GM12878 (cell line): ENCODE results near the gene SECISBP2.

ENCODE experiments used
- CBX5 ChIP-seq: sonication (generic); IDR thresholded peaks from 2 replicates; pipeline ENCODE4 v1.6.1; 2016; ENCODE audit warnings: low read depth, moderate library complexity, mild to moderate bottlenecking, inconsistent platforms
- EP300 ChIP-seq, 2 experiments: fragments of 150-350 bp in 1 of 2; IDR thresholded peaks; 2 replicates each; pipeline ENCODE4 v1.6.1; 2011 to 2012; ENCODE audit warnings: low read depth in 2 of 2, low read length in 2 of 2, borderline replicate concordance in 1 of 2, improper control_type of control experiment in 1 of 2, inconsistent platforms in 1 of 2; ENCODE audit not compliant: control insufficient read depth in 1 of 2
- EZH2 ChIP-seq: IDR thresholded peaks from 2 replicates; pipeline ENCODE4 v1.6.1; 2012; ENCODE audit warnings: low read depth, mild to moderate bottlenecking, control low read depth, inconsistent platforms, low read length, borderline replicate concordance; ENCODE audit not compliant: control insufficient read depth
- FOXK2 ChIP-seq: fragments of 450-650 bp; IDR thresholded peaks from 2 replicates; pipeline ENCODE4 v1.6.1; 2017; ENCODE audit warnings: mild to moderate bottlenecking, moderate library complexity
- FOXM1 ChIP-seq: IDR thresholded peaks from 2 replicates; pipeline ENCODE4 v1.6.1; 2012; ENCODE audit warnings: low read depth, mild to moderate bottlenecking, inconsistent platforms, low read length, moderate library complexity
- NFXL1 ChIP-seq: fragments of 450-650 bp; IDR thresholded peaks from 2 replicates; pipeline ENCODE4 v1.6.1; 2017; ENCODE audit warnings: antibody characterized with exemption, mild to moderate bottlenecking, borderline replicate concordance
- POLR2A ChIP-seq: IDR thresholded peaks from 2 replicates; pipeline ENCODE4 v1.6.1; 2011; ENCODE audit warnings: low read depth, mild to moderate bottlenecking, low read length
- TCF3 ChIP-seq: IDR thresholded peaks from 2 replicates; pipeline ENCODE4 v1.6.1; 2012; ENCODE audit warnings: low read depth, mild to moderate bottlenecking, low read length, borderline replicate concordance; ENCODE audit not compliant: insufficient read depth
- TF ChIP-seq, protein P1 (sequence below): fragments of 450-650 bp; IDR thresholded peaks from 2 replicates; pipeline ENCODE4 v1.6.1; 2014; ENCODE audit warnings: mild to moderate bottlenecking

DNA sequence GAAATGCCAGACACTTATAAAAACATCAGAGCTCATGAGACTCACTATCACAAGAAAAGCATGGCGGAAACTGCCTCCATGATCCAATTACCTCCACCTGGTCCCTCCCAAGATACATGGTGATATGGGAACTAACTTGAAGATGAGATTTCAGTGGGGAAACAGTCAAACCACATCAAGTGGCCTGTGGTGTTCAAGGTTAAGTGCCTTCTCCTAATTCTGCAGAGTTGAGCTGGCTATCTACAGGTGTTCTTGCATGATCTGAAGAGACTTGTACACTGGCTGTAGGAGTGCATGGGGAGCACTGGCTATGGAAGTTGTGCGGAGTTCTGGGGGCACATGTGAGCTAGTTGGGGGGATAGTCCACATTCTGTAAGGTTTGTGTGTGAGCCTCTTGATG, 41.3 kb upstream of the SECISBP2 start:
- TF ChIP-seq EZH2 (no peak), EP300 (IDR thresholded peaks at IDR 0.05; ENCODE audit: borderline replicate concordance in 1 of 2, control insufficient read depth in 1 of 2, low read depth in 2 of 2, low read length in 2 of 2) (no peak), FOXM1 (no peak), POLR2A (no peak), FOXK2 (no peak), CBX5 (no peak), NFXL1 (no peak), TCF3 (no peak)
- TF ChIP-seq, protein P1, sequence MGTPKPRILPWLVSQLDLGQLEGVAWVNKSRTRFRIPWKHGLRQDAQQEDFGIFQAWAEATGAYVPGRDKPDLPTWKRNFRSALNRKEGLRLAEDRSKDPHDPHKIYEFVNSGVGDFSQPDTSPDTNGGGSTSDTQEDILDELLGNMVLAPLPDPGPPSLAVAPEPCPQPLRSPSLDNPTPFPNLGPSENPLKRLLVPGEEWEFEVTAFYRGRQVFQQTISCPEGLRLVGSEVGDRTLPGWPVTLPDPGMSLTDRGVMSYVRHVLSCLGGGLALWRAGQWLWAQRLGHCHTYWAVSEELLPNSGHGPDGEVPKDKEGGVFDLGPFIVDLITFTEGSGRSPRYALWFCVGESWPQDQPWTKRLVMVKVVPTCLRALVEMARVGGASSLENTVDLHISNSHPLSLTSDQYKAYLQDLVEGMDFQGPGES: no peak
